Measurements from ENCODE around the gene ALK. TPM values are rescaled to one million over a fixed set of nuclear protein-coding genes. Genes with fewer than 3 reads are reported as not detected.
A peak's percentile ranks its signal among the peaks of the same experiment; 100 is the strongest.

ALK gene
- polyA plus RNA-seq, 3 donors = not detected

DNA sequence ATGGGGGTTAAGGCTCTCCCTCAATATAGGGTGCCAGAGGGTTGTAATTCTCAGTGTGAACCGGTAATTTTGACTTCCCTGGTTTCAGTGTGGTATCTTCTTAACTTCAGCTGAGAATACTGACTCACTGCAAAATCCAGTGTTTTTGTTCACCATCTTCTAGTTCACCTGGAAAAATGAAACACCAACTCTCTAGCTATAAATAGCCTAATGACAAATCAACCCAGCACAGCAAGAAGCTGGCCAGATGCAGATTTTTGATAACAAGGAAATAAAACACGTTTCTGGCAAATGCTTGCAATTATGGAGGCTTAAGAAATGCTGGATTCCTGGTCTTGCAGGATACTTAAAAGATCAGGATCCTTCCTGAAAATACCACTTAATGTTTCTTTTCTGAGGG is 613.9 kb downstream of the ALK start:
- H3K4me1 ChIP-seq (ENCODE audit: control insufficient read depth in 1 of 2, insufficient read depth in 2 of 2, low read length in 2 of 2) = no peaks in the 10 kb centered on the region

DNA sequence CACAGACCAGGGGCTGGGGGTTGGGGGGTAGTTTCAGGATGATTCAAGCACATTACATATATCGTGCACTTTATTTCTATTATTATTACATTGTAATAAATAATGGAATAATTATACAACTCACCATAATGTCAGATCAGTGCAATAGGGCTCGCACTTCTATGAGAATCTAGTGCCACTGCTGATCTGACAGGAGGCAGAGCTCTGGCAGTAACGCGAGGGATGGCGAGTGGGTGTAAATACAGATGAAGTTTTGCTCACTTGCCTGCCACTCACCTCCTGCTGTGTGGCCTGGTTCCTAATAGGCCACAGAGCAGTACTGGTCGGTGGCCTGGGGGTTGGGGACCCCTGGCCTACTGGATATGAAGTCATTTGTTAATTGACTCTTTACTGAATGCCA is 615.6 kb downstream of the ALK start:
- 100% methylated on average over 1 of the region's 6 CpGs for WGBS (ENCODE audit: insufficient coverage)
- Mint-ChIP-seq H3K4me3 (no peak overlapping the region), H3K9me3 (no peaks in the 10 kb centered on the region), H3K27me3 (ENCODE audit: low read depth in 3 of 3) (peaks cover 3 to 10% (median 6%) of the 10 kb centered on the region in 3 donors), H3K4me1 (peaks cover 6% of the 10 kb centered on the region), H3K27ac (peak overlapping the region in 1 of 7 donors; percentile 75), H3K36me3 (no peaks in the 10 kb centered on the region)
- H3K27me3 ChIP-seq (ENCODE audit: control insufficient read depth in 2 of 2, insufficient read depth in 2 of 2, low read length in 2 of 2) = peaks cover 3 to 4% of the 10 kb centered on the region in 2 donors
- H3K4me3 ChIP-seq (replicated peaks in 1 of 3; ENCODE audit: low read depth in 2 of 3, low read length in 3 of 3) = no peak overlapping the region
- H3K4me1 ChIP-seq (ENCODE audit: control insufficient read depth in 1 of 2, insufficient read depth in 2 of 2, low read length in 2 of 2) = no peaks in the 10 kb centered on the region
- no peaks in the 10 kb centered on the region for H3K36me3 ChIP-seq (replicated peaks in 1 of 2; ENCODE audit: control insufficient read depth in 1 of 2, insufficient read depth in 2 of 2, low read length in 2 of 2)
- no peak overlapping the region for H2AFZ ChIP-seq (ENCODE audit: insufficient read depth, low read depth, low read length, poor library complexity, severe bottlenecking)
- TF ChIP-seq, protein P1, sequence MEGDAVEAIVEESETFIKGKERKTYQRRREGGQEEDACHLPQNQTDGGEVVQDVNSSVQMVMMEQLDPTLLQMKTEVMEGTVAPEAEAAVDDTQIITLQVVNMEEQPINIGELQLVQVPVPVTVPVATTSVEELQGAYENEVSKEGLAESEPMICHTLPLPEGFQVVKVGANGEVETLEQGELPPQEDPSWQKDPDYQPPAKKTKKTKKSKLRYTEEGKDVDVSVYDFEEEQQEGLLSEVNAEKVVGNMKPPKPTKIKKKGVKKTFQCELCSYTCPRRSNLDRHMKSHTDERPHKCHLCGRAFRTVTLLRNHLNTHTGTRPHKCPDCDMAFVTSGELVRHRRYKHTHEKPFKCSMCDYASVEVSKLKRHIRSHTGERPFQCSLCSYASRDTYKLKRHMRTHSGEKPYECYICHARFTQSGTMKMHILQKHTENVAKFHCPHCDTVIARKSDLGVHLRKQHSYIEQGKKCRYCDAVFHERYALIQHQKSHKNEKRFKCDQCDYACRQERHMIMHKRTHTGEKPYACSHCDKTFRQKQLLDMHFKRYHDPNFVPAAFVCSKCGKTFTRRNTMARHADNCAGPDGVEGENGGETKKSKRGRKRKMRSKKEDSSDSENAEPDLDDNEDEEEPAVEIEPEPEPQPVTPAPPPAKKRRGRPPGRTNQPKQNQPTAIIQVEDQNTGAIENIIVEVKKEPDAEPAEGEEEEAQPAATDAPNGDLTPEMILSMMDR (IDR thresholded peaks at IDR 0.05) = no peak
- no peak for DNase-seq
- no peak overlapping the region for H3K9ac ChIP-seq (ENCODE audit: insufficient read depth, low read length, poor library complexity, severe bottlenecking)
- no peak overlapping the region for H3K27ac ChIP-seq (ENCODE audit: low read depth in 1 of 2, low read length in 2 of 2)
- H3K4me2 ChIP-seq (replicated peaks; ENCODE audit: extremely low read depth, low read length, poor library complexity, severe bottlenecking) = no peak overlapping the region
- H4K20me1 ChIP-seq (ENCODE audit: insufficient read depth, low read length) = no peaks in the 10 kb centered on the region
- H3K9me3 ChIP-seq (replicated peaks in 1 of 2; ENCODE audit: control insufficient read depth in 1 of 2, insufficient read depth in 1 of 2, low read length in 2 of 2) = no peaks in the 10 kb centered on the region
- no peaks in the 10 kb centered on the region for H3K79me2 ChIP-seq (ENCODE audit: insufficient read depth, low read length)
- intact Hi-C loops (cut with micrococcal nuclease) = no loop called here

More for the DNA sequence above, 613.9 kb downstream of the ALK start:
- H3K27ac ChIP-seq (ENCODE audit: low read depth in 1 of 2, low read length in 2 of 2) = no peak overlapping the region
- no peak overlapping the region for H3K9ac ChIP-seq (ENCODE audit: insufficient read depth, low read length, poor library complexity, severe bottlenecking)
- H2AFZ ChIP-seq (ENCODE audit: insufficient read depth, low read depth, low read length, poor library complexity, severe bottlenecking) = no peak overlapping the region
- intact Hi-C loops (cut with micrococcal nuclease) = no loop called here
- H3K27ac Mint-ChIP-seq = no peak overlapping the region
- no peak overlapping the region for H3K4me3 ChIP-seq (replicated peaks in 1 of 3; ENCODE audit: low read depth in 2 of 3, low read length in 3 of 3)
- H3K4me3 Mint-ChIP-seq = no peak overlapping the region
- no peaks in the 10 kb centered on the region for H3K9me3 Mint-ChIP-seq
- TF ChIP-seq, protein P1 (IDR thresholded peaks at IDR 0.05) = no peak
- no peaks in the 10 kb centered on the region for H3K36me3 Mint-ChIP-seq
- DNase-seq = no peak
- no peak overlapping the region for H3K4me2 ChIP-seq (replicated peaks; ENCODE audit: extremely low read depth, low read length, poor library complexity, severe bottlenecking)
- H3K4me1 Mint-ChIP-seq = peaks cover 9% of the 10 kb centered on the region
- H3K27me3 Mint-ChIP-seq (ENCODE audit: low read depth in 3 of 3) = peaks cover 13 to 16% (median 14%) of the 10 kb centered on the region in 3 donors
- H3K79me2 ChIP-seq (ENCODE audit: insufficient read depth, low read length) = no peaks in the 10 kb centered on the region
- H3K27me3 ChIP-seq (ENCODE audit: control insufficient read depth in 2 of 2, insufficient read depth in 2 of 2, low read length in 2 of 2) = peaks cover 4% of the 10 kb centered on the region in 2 donors
- H3K9me3 ChIP-seq (replicated peaks in 1 of 2; ENCODE audit: control insufficient read depth in 1 of 2, insufficient read depth in 1 of 2, low read length in 2 of 2) = no peaks in the 10 kb centered on the region
- H3K36me3 ChIP-seq (replicated peaks in 1 of 2; ENCODE audit: control insufficient read depth in 1 of 2, insufficient read depth in 2 of 2, low read length in 2 of 2) = no peaks in the 10 kb centered on the region
- H4K20me1 ChIP-seq (ENCODE audit: insufficient read depth, low read length) = no peaks in the 10 kb centered on the region
- WGBS (ENCODE audit: insufficient coverage) = 0% methylated on average over 1 of the region's 2 CpGs

Measured in CD14-positive monocyte (primary cell).